HepG2 (cell line): Measurements from ENCODE around the gene NR3C2. TPM values are rescaled to one million over a fixed set of nuclear protein-coding genes. Genes with fewer than 3 reads are reported as not detected.

Source experiments
- ATAC-seq: fragments of 200-7000 bp; cut with Tn5 transposase; 3 replicates; pipeline ENCODE4 v1.9.1; 2020; ENCODE audit warnings: mild to moderate bottlenecking, moderate library complexity
- BruUV-seq: library from RNA; stranded (reverse); fragments of 400-500 nt; replicated peaks from 2 replicates; lab custom pipeline; 2021; lab: Mats Ljungman, UMichigan
- CTCF ChIA-PET: fragments of 300-600 bp; formaldehyde crosslinking; extraction: SDS; loops from one replicate; lab custom pipeline; 2021; ENCODE audit warnings: low total read pairs, inconsistent platforms, low intra/inter-chr PET ratio; lab: Yijun Ruan, JAX
- POLR2A ChIA-PET: fragments of 350-600 bp; sonication (Branson Sonifier 250); formaldehyde crosslinking; loops from one replicate; lab custom pipeline; 2020; ENCODE audit warnings: antibody characterized with exemption, inconsistent platforms; lab: Yijun Ruan, JAX
- DNase-seq: peaks from one replicate; pipeline ENCODE4 v3.0.0-alpha.2; 2015; ENCODE audit warnings: low spot score
- FAIRE-seq: peaks from 3 replicates; lab custom pipeline; 2011; peaks lifted over from hg19 to GRCh38; lab: Jason Lieb, UNC
- H2AFZ ChIP-seq: one replicate; pipeline ENCODE4 v1.6.1; 2011; ENCODE audit warnings: low read length, inconsistent platforms
- H3K27ac ChIP-seq: fragments of 300-600 bp; 3 replicates; pipeline ENCODE4 v1.8.0; 2011; ENCODE audit warnings: mixed run types, mild to moderate bottlenecking, mixed read lengths, low read length, inconsistent platforms; ENCODE audit not compliant: insufficient read depth; ENCODE audit errors: extremely low read length
- H3K27me3 ChIP-seq, 2 experiments: fragments of 200-600 bp in 1 of 2; 2 replicates in 1 of 2; 3 replicates in 1 of 2; pipeline versions ENCODE4 v1.6.0 to v1.8.0; 2011; ENCODE audit warnings: low read length in 2 of 2, mild to moderate bottlenecking in 2 of 2, moderate library complexity in 2 of 2, inconsistent platforms in 1 of 2; ENCODE audit not compliant: insufficient read depth in 2 of 2, control insufficient read depth in 1 of 2
- H3K36me3 ChIP-seq, 2 experiments: fragments of 200-600 bp in 1 of 2; replicated peaks in 1 of 2; 2 replicates in 1 of 2; 3 replicates in 1 of 2; pipeline versions ENCODE4 v1.5.1 to v1.8.0; 2011; ENCODE audit warnings: low read length in 2 of 2, inconsistent platforms in 1 of 2; ENCODE audit not compliant: insufficient read depth in 2 of 2, control insufficient read depth in 1 of 2
- H3K4me1 ChIP-seq: 2 replicates; pipeline ENCODE4 v1.5.1; 2012; ENCODE audit warnings: low read length, inconsistent platforms; ENCODE audit not compliant: insufficient read depth
- H3K4me2 ChIP-seq: 2 replicates; pipeline ENCODE4 v1.6.0; 2011; ENCODE audit warnings: low read depth, low read length, inconsistent platforms
- H3K4me3 ChIP-seq, 3 experiments: fragments of 200-600 bp in 1 of 3; sonication (generic), shearing (Covaris generic) in 1 of 3; replicated peaks in 1 of 3; 2 replicates each; pipeline ENCODE4 v1.5.1; 2011 to 2016; ENCODE audit warnings: low read length in 3 of 3, inconsistent platforms in 2 of 3, low read depth in 2 of 3, mild to moderate bottlenecking in 2 of 3, control low read depth in 1 of 3, mixed read lengths in 1 of 3; ENCODE audit not compliant: insufficient read depth in 1 of 3
- H3K79me2 ChIP-seq: one replicate; pipeline ENCODE4 v1.6.1; 2011; ENCODE audit warnings: low read length, inconsistent platforms; ENCODE audit not compliant: insufficient read depth
- H3K9ac ChIP-seq: 2 replicates; pipeline ENCODE4 v1.6.0; 2011; ENCODE audit warnings: mild to moderate bottlenecking, low read depth, low read length, inconsistent platforms; ENCODE audit not compliant: insufficient read depth
- H3K9me3 ChIP-seq: 2 replicates; pipeline ENCODE4 v1.5.1; 2012; ENCODE audit warnings: mild to moderate bottlenecking, low read length
- H4K20me1 ChIP-seq: 2 replicates; pipeline ENCODE4 v1.6.0; 2011; ENCODE audit warnings: inconsistent platforms, mild to moderate bottlenecking, low read length, moderate library complexity; ENCODE audit not compliant: insufficient read depth
- FOSL1 ChIP-seq: sonication (generic); formaldehyde crosslinking; IDR thresholded peaks from 2 replicates; pipeline ENCODE4 v1.9.0; 2021; ENCODE audit warnings: missing genetic modification reagents, borderline replicate concordance
- HNRNPK ChIP-seq: fragments of 200-400 bp; formaldehyde crosslinking; IDR thresholded peaks from 2 replicates; pipeline ENCODE4 v1.6.1; 2018; ENCODE audit warnings: low read length, low read depth, moderate library complexity, mild to moderate bottlenecking; ENCODE audit not compliant: poor library complexity, severe bottlenecking
- HNRNPLL ChIP-seq: fragments of 200-400 bp; formaldehyde crosslinking; IDR thresholded peaks from 2 replicates; pipeline ENCODE4 v1.6.1; 2017; ENCODE audit warnings: mild to moderate bottlenecking, low read depth, low read length; ENCODE audit not compliant: poor library complexity, severe bottlenecking
- KAT2B ChIP-seq: fragments of 150-350 bp; IDR thresholded peaks from 2 replicates; pipeline ENCODE4 v1.6.1; 2014; ENCODE audit warnings: low read depth, low read length, borderline replicate concordance
- KLF6 ChIP-seq: IDR thresholded peaks from 2 replicates; pipeline ENCODE4 v1.8.0; 2016; ENCODE audit warnings: missing biosample characterization, missing genetic modification reagents
- MLLT10 ChIP-seq: sonication (generic); formaldehyde crosslinking; IDR thresholded peaks from 2 replicates; pipeline ENCODE4 v1.4.0; 2020; ENCODE audit warnings: missing genetic modification reagents
- MXD4 ChIP-seq: IDR thresholded peaks from 2 replicates; pipeline ENCODE4 v1.6.1; 2016; ENCODE audit warnings: mild to moderate bottlenecking, missing biosample characterization, missing genetic modification reagents
- PAF1 ChIP-seq: IDR thresholded peaks from 2 replicates; pipeline ENCODE4 v1.6.1; 2016; ENCODE audit warnings: missing genetic modification reagents, missing compliant biosample characterization
- SRSF1 ChIP-seq: fragments of 200-400 bp; formaldehyde crosslinking; optimal IDR thresholded peaks from 2 replicates; pipeline ENCODE3; 2017; ENCODE audit warnings: mild to moderate bottlenecking, low read depth, low read length, moderate library complexity
- TBL1XR1 ChIP-seq: fragments of 150-350 bp; IDR thresholded peaks from 2 replicates; pipeline ENCODE4 v1.6.1; 2014; ENCODE audit warnings: borderline replicate concordance, low read length; ENCODE audit not compliant: partially characterized antibody
- ZNF121 ChIP-seq: sonication (generic); formaldehyde crosslinking; IDR thresholded peaks from 2 replicates; pipeline ENCODE4 v1.5.0; 2020; ENCODE audit warnings: mild to moderate bottlenecking, missing genetic modification reagents
- WGBS: methylation state at CpG from one replicate; pipeline ENCODE4 v1.1.6; 2017; ENCODE audit warnings: low lambda C conversion rate; 5-methylcytosine and 5-hydroxymethylcytosine counted together
- in situ Hi-C: cut with HindIII; loops from 2 replicates; pipeline ENCODE4 v1.10.0; 2017; ENCODE audit warnings: low pct_unique_long_range_greater_than_20kb; ENCODE audit not compliant: extremely low pct_ligation_motif_present
- intact Hi-C: fragments of 100-400 bp; cut with micrococcal nuclease; formaldehyde crosslinking; loops from one replicate; pipeline ENCODE4 v1.10.0; 2022; ENCODE audit not compliant: unreplicated experiment
- polyA plus RNA-seq, 8 experiments: library from polyadenylated mRNA; depleted of rRNA in 3 of 8; stranded (reverse) in 7 of 8; unstranded in 1 of 8; fragments of >200 nt; fragmentation: Illumina TruSeq in 4 of 8; extraction: Trizol in 4 of 8; gene quantifications; 2 replicates each; pipeline versions ENCODE4 v1.2.1 to v1.2.3, GENCODE V29; 2011 to 2016; ENCODE audit warnings: low read depth in 4 of 8, missing spikeins in 1 of 8, mixed read lengths in 1 of 8; ENCODE audit not compliant: insufficient read depth in 1 of 8
- total RNA-seq, 5 experiments: library from RNA; depleted of rRNA; stranded (reverse); fragments of >200 nt; fragmentation: Illumina TruSeq; extraction: Trizol; gene quantifications; 2 replicates each; pipeline ENCODE4 v1.2.3, GENCODE V29; 2016; ENCODE audit warnings: low read depth in 1 of 5
- TF ChIP-seq, protein P1 (sequence below): sonication (generic); formaldehyde crosslinking; IDR thresholded peaks from one replicate; pipeline ENCODE4 v1.5.1; 2020; ENCODE audit warnings: mild to moderate bottlenecking, missing genetic modification reagents; ENCODE audit errors: not compliant biosample characterization
- TF ChIP-seq, protein P2 (sequence below): fragments of 450-650 bp; IDR thresholded peaks from 2 replicates; pipeline ENCODE4 v1.6.1; 2017
- TF ChIP-seq, protein P3 (sequence below): sonication (generic); formaldehyde crosslinking; IDR thresholded peaks from 2 replicates; pipeline ENCODE4 v1.5.0; 2020; ENCODE audit warnings: missing genetic modification reagents

The NR3C2 gene
- total and polyA plus RNA-seq, 2 of the 13 experiments (the other 11 are each of a cell fraction or from before 2014, with no cell fraction given) = 0.26 to 0.46 TPM

DNA sequence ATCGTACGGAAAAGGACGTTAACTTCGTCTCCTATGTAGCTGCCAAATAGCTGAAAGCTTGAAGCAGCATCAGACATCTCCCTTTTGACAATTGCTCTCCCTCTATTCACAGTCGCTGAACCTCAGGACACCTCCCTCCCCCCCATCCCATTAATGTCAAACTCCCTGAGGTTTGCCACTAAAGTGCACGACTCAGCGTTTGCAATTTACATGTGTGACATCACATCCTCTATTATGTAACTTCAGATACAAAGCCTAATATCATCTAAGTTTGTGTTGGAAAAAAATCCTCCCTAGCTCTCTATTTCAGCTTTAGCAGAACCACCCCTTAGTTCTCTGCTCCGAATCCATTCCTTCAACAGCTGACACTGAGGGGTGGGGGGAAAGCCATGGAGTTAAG lies 5.5 kb upstream of the NR3C2 start:
- no peaks in the 10 kb centered on the region for H3K9me3 ChIP-seq
- no peak for DNase-seq
- no peak for TF ChIP-seq FOSL1
- TF ChIP-seq KLF6 (CRISPR knock-in tag) = no peak
- no peak for TF ChIP-seq HNRNPK
- TF ChIP-seq SRSF1 = no peak
- TF ChIP-seq TBL1XR1 = no peak
- no peak for TF ChIP-seq PAF1
- no peak for TF ChIP-seq KAT2B
- no peak for TF ChIP-seq ZNF121 (CRISPR knock-in tag)
- TF ChIP-seq, protein P1, sequence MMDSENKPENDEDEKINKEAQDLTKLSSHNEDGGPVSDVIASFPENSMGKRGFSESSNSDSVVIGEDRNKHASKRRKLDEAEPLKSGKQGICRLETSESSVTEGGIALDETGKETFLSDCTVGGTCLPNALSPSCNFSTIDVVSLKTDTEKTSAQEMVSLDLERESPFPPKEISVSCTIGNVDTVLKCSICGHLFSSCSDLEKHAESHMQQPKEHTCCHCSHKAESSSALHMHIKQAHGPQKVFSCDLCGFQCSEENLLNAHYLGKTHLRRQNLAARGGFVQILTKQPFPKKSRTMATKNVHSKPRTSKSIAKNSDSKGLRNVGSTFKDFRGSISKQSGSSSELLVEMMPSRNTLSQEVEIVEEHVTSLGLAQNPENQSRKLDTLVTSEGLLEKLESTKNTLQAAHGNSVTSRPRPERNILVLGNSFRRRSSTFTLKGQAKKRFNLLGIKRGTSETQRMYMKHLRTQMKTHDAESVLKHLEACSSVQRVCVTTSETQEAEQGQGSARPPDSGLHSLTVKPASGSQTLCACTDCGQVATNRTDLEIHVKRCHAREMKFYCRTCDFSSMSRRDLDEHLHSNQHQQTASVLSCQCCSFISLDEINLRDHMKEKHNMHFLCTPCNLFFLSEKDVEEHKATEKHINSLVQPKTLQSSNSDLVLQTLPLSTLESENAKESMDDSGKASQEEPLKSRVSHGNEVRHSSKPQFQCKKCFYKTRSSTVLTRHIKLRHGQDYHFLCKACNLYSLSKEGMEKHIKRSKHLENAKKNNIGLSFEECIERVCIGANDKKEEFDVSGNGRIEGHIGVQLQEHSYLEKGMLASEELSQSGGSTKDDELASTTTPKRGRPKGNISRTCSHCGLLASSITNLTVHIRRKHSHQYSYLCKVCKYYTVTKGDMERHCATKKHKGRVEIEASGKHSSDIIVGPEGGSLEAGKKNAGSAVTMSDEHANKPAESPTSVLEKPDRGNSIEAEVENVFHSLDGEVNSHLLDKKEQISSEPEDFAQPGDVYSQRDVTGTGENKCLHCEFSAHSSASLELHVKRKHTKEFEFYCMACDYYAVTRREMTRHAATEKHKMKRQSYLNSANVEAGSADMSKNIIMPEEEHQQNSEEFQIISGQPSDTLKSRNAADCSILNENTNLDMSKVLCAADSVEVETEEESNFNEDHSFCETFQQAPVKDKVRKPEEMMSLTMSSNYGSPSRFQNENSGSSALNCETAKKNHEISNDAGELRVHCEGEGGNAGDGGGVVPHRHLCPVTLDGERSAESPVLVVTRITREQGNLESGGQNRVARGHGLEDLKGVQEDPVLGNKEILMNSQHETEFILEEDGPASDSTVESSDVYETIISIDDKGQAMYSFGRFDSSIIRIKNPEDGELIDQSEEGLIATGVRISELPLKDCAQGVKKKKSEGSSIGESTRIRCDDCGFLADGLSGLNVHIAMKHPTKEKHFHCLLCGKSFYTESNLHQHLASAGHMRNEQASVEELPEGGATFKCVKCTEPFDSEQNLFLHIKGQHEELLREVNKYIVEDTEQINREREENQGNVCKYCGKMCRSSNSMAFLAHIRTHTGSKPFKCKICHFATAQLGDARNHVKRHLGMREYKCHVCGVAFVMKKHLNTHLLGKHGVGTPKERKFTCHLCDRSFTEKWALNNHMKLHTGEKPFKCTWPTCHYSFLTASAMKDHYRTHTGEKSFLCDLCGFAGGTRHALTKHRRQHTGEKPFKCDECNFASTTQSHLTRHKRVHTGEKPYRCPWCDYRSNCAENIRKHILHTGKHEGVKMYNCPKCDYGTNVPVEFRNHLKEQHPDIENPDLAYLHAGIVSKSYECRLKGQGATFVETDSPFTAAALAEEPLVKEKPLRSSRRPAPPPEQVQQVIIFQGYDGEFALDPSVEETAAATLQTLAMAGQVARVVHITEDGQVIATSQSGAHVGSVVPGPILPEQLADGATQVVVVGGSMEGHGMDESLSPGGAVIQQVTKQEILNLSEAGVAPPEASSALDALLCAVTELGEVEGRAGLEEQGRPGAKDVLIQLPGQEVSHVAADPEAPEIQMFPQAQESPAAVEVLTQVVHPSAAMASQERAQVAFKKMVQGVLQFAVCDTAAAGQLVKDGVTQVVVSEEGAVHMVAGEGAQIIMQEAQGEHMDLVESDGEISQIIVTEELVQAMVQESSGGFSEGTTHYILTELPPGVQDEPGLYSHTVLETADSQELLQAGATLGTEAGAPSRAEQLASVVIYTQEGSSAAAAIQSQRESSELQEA (CRISPR knock-in tag) = no peak
- TF ChIP-seq MLLT10 (CRISPR knock-in tag) = no peak
- no peak for TF ChIP-seq MXD4 (CRISPR knock-in tag)
- TF ChIP-seq HNRNPLL = no peak
- TF ChIP-seq, protein P2, sequence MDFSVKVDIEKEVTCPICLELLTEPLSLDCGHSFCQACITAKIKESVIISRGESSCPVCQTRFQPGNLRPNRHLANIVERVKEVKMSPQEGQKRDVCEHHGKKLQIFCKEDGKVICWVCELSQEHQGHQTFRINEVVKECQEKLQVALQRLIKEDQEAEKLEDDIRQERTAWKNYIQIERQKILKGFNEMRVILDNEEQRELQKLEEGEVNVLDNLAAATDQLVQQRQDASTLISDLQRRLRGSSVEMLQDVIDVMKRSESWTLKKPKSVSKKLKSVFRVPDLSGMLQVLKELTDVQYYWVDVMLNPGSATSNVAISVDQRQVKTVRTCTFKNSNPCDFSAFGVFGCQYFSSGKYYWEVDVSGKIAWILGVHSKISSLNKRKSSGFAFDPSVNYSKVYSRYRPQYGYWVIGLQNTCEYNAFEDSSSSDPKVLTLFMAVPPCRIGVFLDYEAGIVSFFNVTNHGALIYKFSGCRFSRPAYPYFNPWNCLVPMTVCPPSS = no peak
- TF ChIP-seq, protein P3, sequence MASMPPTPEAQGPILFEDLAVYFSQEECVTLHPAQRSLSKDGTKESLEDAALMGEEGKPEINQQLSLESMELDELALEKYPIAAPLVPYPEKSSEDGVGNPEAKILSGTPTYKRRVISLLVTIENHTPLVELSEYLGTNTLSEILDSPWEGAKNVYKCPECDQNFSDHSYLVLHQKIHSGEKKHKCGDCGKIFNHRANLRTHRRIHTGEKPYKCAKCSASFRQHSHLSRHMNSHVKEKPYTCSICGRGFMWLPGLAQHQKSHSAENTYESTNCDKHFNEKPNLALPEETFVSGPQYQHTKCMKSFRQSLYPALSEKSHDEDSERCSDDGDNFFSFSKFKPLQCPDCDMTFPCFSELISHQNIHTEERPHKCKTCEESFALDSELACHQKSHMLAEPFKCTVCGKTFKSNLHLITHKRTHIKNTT = no peak
- ChIA-PET CTCF (no interaction called here), POLR2A (no interaction called here)
- no peak for ATAC-seq
- no peaks in the 10 kb centered on the region for H4K20me1 ChIP-seq
- no peak overlapping the region for H3K27ac ChIP-seq
- H3K4me3 ChIP-seq = no peak overlapping the region
- intact Hi-C loops (loop anchor here (10.0 kb wide), 1 partner anchor 153 kb away; no protein-coding TSS in a partner anchor), in situ Hi-C loops (no loop called here)
- H2AFZ ChIP-seq = no peak overlapping the region
- H3K9ac ChIP-seq = no peak overlapping the region
- no TSS peak for BruUV-seq
- peaks cover 14% of the 10 kb centered on the region for H3K4me1 ChIP-seq
- peaks cover 0 to 32% of the 10 kb centered on the region in 2 experiments; a peak in 3 of 5 replicates for H3K27me3 ChIP-seq
- H3K79me2 ChIP-seq = no peaks in the 10 kb centered on the region
- no peaks in the 10 kb centered on the region for H3K36me3 ChIP-seq
- H3K4me2 ChIP-seq = no peak overlapping the region
- WGBS = 31% methylated on average over 8 of the region's 8 CpGs
- no peak for FAIRE-seq
